Measurements from ENCODE around the gene NDUFAF3. TPM values are rescaled to one million over a fixed set of nuclear protein-coding genes. Genes with fewer than 3 reads are reported as not detected.
A peak's percentile ranks its signal among the peaks of the same experiment; 100 is the strongest.

Gene NDUFAF3
- total and polyA plus RNA-seq, 2 donors (not counting 3 experiments of a cell fraction or from before 2014, with no cell fraction given), result 91.1 to 91.4 TPM

DNA sequence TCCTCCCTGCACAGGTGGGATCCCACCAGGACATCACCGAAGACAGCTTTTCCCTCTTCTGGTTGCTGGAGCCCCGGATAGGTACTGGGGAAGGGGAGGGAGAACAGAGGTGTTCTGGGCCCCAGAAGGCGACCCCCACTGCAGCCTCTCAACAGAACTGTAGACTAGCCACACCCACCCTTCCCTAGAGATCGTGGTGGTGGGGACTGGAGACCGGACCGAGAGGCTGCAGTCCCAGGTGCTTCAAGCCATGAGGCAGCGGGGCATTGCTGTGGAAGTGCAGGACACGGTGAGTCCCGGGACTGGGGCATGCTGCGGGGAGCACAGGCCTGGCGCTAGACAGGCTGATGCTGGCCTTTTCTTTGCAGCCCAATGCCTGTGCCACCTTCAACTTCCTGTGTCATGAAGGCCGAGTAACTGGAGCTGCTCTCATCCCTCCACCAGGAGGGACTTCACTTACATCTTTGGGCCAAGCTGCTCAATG is 809 bp downstream of the NDUFAF3 start:
- Histone ChIP-seq H3K4me3 (replicated peaks in 1 of 3; ENCODE audit: insufficient read depth in 1 of 3, low read depth in 1 of 3, low read length in 3 of 3) (peak overlapping the region; percentile 39 to 59 (median 57)), H3K9me3 (replicated peaks; ENCODE audit: control insufficient read depth, insufficient read depth, low read length) (no peaks in the 10 kb centered on the region), H3K79me2 (ENCODE audit: control insufficient read depth, insufficient read depth, low read length) (peaks cover 43% of the 10 kb centered on the region), H3K9ac (replicated peaks; ENCODE audit: extremely low read depth, insufficient read depth, low read length) (peak overlapping the region; percentile 96), H3K4me2 (ENCODE audit: insufficient read depth, low read length) (peak overlapping the region; percentile 85), H3K4me1 (ENCODE audit: control insufficient read depth, extremely low read depth, insufficient read depth, low read length) (peaks cover 25% of the 10 kb centered on the region), H3K27me3 (ENCODE audit: control insufficient read depth in 2 of 2, insufficient read depth in 2 of 2, low read length in 2 of 2) (no peaks in the 10 kb centered on the region), H4K20me1 (replicated peaks; ENCODE audit: control insufficient read depth, extremely low read depth, insufficient read depth, low read length) (no peaks in the 10 kb centered on the region), H3K27ac (ENCODE audit: insufficient read depth, low read depth, low read length) (peak overlapping the region; percentile 95), H3K36me3 (ENCODE audit: control insufficient read depth in 2 of 2, extremely low read depth in 1 of 2, insufficient read depth in 2 of 2, low read length in 2 of 2) (peaks cover 13 to 27% of the 10 kb centered on the region in 2 experiments), H3K9me1 (replicated peaks; ENCODE audit: control insufficient read depth, extremely low read depth, insufficient read depth, low read length) (no peaks in the 10 kb centered on the region), H2AFZ (ENCODE audit: low read depth, low read length) (no peak overlapping the region)
- ChIA-PET POLR2A (interaction anchor here (0.6 to 3.8 kb wide), 6 partner anchors 9 to 507 kb away, joined by 4 to 19 read pairs (median 6); partner anchors contain the start of genes QRICH1 and WDR6), CTCF (interaction anchor here (0.9 to 8.3 kb wide), 9 partner anchors 9 to 426 kb away, joined by 3 to 127 read pairs (median 6); partner anchors contain the start of genes P4HTM, QRICH1, USP19 and WDR6)
- BruUV-seq (replicated peaks), result no TSS peak
- DNase-seq (ENCODE audit: low read depth, low spot score) (no peak), FAIRE-seq (no peak)
- TF ChIP-seq MYC (IDR thresholded peaks at IDR 0.05; ENCODE audit: low read depth, low read length) (no peak), POLR2AphosphoS5 (IDR thresholded peaks at IDR 0.05; ENCODE audit: insufficient read depth, low read depth, low read length) (no peak), POLR2A (IDR thresholded peaks at IDR 0.05; ENCODE audit: low read depth, low read length) (no peak), JUN (IDR thresholded peaks at IDR 0.05; ENCODE audit: borderline replicate concordance, insufficient read depth, insufficient read length, low read depth) (no peak), EZH2 (IDR thresholded peaks at IDR 0.05; ENCODE audit: borderline replicate concordance, low read depth, low read length, severe bottlenecking) (no peak), CTCF (IDR thresholded peaks at IDR 0.05; ENCODE audit: extremely low read depth in 1 of 2, insufficient read depth in 1 of 2, low read depth in 1 of 2, low read length in 2 of 2) (no peak), FOS (IDR thresholded peaks at IDR 0.05; ENCODE audit: borderline replicate concordance, insufficient read depth, low read length) (no peak), GATA2 (IDR thresholded peaks at IDR 0.05; ENCODE audit: insufficient read depth, insufficient read length, low read depth, low read length) (no peak), MAX (IDR thresholded peaks at IDR 0.05; ENCODE audit: insufficient read depth, insufficient read length) (no peak)
- dilution Hi-C loops (cut with MboI; ENCODE audit: extremely low pct_ligation_motif_present, low sequenced_read_pairs) (no loop called here), intact Hi-C loops (cut with micrococcal nuclease) (loop anchor here (1.0 kb wide), 1 partner anchor 175 kb away; the partner anchor contains the start of gene PRKAR2A)
